Ishikawa (cell line): ENCODE data around the gene DGUOK.

Experiments
- CEBPB ChIP-seq: IDR thresholded peaks from 2 replicates; pipeline ENCODE4 v1.6.1; 2012
- EP300 ChIP-seq: IDR thresholded peaks from 2 replicates; pipeline ENCODE4 v1.6.1; 2012; ENCODE audit warnings: borderline replicate concordance
- FOXM1 ChIP-seq: IDR thresholded peaks from 2 replicates; pipeline ENCODE4 v1.6.1; 2012; ENCODE audit warnings: low read depth, borderline replicate concordance
- NFIC ChIP-seq: IDR thresholded peaks from 2 replicates; pipeline ENCODE4 v1.6.1; 2012
- RAD21 ChIP-seq: IDR thresholded peaks from 2 replicates; pipeline ENCODE4 v1.6.1; 2012; ENCODE audit warnings: low read depth
- TCF12 ChIP-seq: IDR thresholded peaks from 2 replicates; pipeline ENCODE4 v1.6.1; 2012; ENCODE audit warnings: low read depth
- TF ChIP-seq, protein P1 (sequence below): IDR thresholded peaks from 2 replicates; pipeline ENCODE4 v1.6.1; 2012

DNA sequence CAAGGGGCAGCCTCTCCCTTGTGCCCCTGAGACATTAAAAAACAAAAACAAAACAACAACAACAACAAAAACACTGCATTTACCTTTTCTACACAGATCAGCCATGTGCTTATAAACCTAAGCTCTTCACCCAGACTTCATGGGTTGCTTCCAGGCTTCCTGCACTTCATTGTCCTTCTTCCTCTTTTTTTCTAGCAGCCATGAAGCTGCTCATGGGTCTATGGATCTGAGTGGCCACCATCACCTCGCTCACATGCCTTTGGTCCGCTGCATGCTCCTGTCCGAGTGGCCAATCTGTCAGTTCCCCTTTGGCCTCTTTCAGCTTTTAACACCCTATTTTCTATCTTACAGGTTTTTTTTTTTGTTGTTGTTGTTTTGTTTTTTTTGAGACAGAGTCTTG lies 49.1 kb downstream of the DGUOK start:
- TF ChIP-seq RAD21 (no peak), CEBPB (no peak), EP300 (no peak), FOXM1 (no peak), TCF12 (no peak), NFIC (no peak)
- TF ChIP-seq, protein P1, sequence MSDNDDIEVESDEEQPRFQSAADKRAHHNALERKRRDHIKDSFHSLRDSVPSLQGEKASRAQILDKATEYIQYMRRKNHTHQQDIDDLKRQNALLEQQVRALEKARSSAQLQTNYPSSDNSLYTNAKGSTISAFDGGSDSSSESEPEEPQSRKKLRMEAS = no peak
